ENCODE results near the gene CRIM1.

CRIM1 gene

DNA sequence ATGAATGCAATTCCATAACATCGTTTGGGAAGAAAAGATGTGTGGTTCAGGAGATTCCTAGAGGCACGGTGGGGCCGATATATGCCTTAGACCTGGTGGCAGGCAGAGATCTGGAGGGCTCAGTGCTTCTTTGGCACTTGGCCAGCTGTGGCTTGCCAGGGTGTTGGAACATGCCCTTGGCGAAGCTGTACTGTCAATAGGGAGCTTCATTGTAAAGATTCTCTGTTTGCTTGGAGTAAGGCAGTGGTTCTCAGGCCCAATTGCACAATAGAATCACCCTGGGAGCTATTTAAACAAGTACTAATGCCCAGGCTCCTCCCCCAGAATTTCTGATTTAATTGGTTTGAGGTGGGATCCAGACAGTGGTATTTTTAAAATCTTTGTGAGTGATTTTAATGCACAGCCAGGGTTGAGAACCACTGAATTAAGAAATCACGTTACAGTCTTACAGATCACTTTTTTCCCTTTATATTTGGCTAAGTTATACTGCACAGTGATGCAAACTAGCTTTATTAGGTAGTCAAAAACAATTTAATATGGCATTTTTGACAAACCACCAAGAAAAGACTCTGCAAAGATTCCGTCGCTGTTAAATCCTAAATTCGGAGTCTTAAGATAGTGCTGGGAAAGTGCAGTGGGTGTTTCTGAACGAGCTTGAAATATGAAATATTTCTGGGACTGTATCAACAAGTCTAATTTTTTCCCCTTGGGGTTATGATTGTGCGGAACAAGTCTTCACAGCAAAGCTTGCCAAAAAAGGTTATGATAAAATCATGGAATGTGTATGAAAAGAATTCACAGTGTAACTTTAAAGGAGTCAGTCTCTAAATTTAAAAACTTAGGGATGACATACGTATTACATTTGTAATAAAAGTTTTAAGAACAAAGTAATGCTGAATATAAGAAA, 78.0 kb downstream of the CRIM1 start:
- DNase-seq: no peak

DNA sequence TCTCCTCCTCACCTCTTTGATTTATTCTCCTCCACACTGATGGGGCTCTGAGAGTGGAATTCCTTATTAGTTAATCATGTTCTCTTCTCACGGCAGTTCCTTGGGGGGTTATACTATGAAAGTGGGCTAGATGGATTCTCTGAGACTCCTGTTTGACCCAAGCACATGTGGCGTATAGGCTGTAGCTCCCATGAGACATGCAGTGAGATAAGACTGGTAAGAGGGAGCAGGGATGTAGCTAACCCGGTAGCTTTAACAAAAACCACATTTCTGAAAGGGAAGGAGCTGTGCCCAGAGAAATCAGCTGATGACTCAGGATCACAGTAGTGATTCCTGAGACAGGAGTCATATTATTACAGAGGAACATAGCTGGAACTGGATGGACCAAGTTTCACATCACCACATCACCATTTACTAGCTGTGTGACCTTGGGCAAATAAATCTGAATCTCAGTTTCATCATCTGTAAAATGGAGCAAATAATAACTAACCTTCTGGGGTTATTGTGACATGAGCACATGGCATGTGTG, 82.9 kb downstream of the CRIM1 start:
- DNase-seq: no peak

DNA sequence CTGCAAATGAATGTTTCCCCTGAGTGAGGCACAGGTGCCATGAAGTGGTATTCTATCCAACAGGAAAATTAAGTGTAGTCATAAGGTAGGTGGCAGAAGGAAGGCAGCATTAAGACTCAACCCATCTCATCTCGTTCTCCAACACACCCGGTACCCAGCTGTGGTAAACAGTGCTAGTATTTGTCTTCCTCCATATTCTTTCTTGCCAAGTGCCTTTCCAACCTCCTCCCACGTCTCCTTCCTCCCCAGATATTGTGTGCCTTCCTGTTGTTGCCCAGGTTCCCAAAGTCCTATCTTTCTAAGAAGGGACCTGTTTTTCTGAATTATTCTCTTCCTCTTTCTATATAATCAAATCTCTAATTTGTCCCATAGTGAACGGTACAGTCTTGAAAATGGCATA, 83.5 kb downstream of the CRIM1 start:
- DNase-seq: no peak

DNA sequence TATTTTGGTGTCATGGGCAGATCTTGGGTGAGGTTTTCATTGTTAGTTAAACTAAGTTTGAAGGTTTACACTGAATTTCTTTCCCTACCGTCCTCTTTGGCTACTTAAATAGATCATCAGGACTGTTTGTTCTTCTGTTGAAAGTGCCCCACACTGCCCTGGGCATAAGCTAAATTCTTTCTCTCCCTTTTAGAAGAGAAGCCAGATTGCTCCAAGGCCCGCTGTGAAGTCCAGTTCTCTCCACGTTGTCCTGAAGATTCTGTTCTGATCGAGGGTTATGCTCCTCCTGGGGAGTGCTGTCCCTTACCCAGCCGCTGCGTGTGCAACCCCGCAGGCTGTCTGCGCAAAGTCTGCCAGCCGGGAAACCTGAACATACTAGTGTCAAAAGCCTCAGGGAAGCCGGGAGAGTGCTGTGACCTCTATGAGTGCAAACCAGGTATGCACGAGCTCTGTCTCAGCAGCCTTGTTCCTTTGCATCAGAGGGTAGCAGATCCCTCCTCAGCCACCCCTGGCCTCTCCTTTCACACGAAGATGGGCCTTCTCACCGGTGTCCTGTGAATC, 85.6 kb downstream of the CRIM1 start:
- no peak for DNase-seq

DNA sequence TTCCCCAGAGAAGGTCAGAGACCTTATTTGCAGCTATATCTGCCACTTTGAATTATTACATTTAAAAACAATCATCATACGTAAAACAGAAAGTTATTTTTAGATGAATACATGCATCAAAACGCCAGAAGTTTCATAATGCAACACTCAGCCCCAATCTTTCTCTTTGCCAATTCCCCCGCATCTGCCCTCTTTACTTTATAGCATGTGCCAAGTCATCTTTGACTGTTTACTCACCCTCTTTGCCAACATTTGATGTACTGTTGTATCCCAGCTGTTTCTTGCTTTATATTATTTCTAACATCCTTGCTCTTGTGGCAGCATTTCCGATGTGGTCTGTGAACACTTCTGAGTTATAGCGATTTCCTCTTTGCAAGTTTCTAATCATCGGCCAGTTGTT, 86.2 kb downstream of the CRIM1 start:
- no peak for DNase-seq

DNA sequence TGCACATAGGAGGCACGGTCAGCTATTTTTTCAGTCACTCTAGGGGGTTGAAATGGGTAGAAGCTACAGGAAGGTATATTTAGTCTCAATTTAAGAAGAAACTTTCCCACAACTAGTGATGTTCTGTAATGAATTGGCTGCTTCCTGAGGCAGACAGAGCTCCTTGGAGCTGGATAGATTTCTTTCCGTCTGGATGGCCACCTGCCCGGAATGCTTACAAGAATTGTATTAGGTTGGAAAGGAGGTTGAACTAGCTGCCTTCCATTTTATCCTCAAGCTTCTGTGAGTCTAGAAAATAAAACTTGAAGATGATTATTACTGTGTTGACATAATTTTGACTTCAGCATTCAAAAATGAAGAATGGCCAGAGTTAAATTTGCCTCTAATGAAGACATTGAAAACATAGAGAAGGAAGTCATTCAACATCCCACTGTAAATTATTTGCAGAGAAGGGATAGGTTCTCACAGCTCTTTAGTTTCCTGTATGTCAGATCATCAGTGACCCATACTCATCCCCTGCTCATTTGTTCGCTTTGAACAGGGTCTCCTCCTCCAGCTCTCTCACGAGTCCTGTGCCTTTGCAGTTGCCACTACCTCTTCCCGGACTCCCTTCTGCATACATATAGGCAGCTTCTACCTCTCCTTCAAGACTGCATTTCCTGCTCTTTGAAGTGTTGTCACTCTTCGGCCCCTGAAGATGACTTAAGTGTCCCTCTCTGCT, 88.8 kb downstream of the CRIM1 start:
- no peak for DNase-seq

DNA sequence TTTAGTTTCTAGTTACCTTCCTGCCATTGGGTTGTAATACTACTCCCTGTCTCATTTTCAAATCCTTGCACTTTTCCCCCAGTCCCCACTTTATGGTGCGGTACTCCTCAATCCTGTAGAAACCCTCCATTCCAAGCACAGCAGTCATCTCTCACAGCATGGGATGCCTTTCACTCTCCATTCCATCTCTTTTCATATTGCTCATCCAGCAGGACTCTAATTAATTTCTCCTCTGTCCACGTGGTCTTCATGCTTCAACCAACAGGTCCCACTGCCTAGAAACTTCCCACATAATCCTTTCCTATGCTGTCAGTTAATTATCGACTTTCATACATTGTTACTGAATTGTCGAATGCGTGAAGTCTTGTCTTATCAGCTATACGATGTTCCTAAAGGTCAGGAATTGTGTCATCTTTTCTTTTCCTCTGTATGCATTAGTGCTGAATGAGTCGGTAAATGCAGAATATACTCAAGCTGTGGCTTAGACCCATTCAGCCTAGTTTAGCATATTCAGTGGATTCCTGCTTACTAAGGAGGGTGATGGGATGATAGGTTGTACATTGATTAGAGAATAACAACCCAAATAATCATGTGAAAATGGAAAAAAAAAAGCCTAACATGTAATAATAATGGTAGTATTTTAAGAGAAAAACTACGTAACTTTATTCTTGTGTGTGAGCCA, 89.7 kb downstream of the CRIM1 start:
- no peak for DNase-seq

DNA sequence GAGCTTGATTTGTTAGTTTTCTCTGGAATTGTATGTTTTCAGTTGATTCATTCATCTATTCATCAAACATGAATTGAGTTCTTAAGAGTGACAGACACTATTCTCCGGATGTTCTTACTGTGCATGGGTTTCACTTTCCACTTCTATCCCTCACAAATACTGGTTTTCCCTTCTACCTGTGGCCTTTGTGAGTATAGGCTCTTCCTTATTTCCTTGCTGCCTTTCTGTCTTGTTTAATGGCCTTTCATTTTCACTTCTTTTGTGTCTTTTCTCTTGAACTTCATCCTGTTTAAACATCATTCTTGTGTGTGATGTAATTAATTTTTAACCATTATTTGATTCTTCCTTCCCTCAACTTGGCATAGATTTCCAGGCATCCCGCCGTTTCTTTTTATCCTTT, 90.7 kb downstream of the CRIM1 start:
- DNase-seq: no peak

DNA sequence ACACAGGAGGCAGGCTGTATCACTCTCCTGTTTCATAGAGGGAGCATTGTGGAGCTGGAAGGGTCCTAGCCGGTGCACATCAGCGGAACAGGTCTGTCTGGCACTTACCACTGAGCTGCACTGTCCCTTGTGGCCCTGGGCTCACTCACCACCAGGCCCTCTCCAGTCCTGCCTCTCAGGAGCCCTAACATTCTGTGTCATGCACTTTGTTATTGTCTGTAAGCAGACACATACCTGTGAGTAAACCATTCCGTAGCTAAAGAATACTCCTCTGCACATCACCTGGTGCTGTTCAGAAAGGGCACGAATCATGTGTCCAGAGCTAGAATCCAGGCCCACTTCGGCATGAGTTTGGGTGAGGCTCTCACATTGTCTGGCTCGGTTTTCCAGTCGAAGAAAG, 93.6 kb downstream of the CRIM1 start:
- no peak for DNase-seq

DNA sequence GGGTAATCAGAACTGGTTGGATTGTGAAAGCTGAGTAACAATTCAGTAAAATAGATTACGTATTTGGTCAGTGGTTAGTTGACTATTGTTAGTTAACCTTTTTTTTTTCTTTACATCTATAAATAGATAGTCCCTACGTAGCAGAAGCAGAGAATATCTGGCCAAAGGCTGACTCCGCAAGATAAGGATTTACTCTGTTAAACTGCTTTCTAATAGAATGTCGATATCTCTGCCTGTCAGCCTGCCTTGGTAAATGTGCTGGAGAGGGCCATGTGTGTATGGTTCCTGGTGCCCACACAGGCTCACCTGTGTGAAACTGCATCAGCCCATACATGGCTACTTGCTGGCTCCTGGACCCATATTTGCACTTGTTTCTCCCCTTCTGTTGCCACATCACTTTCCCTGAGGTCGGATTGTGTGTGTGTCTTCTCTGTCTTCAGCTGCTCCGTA, 94.4 kb downstream of the CRIM1 start:
- no peak for DNase-seq

DNA sequence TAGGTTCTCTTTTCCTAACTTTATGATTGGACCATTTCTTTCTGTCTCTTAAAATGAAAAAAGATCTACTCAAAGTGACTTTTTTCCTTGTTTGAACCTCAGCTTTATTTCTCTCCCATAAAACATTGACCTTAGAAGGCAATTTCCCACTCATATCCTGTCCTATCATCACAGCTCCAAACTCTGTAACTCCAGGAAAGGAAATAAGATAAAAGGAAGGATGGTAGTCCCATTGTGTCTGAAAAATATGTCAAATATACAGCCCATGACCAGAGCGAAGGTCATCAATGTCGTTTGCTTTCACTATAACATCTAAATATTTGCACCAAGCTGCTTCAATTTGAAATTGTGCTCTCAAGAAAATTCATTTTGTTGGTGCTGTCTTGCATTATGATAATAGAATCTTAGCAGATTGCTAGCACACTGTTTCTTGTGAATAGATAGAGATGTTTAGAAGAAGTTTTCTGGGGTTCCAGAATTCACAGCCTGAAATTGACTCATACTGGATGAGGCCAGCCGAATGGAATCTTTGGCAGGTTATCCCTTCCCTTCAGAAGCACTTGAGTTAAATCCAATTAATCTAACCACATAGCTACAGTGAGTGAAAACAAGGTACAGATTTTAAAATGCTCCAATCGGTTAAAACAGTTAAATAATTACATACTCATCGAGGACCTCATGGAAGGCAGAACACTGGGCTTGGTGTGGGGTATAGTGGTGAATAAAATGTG, 95.1 kb downstream of the CRIM1 start:
- no peak for DNase-seq

DNA sequence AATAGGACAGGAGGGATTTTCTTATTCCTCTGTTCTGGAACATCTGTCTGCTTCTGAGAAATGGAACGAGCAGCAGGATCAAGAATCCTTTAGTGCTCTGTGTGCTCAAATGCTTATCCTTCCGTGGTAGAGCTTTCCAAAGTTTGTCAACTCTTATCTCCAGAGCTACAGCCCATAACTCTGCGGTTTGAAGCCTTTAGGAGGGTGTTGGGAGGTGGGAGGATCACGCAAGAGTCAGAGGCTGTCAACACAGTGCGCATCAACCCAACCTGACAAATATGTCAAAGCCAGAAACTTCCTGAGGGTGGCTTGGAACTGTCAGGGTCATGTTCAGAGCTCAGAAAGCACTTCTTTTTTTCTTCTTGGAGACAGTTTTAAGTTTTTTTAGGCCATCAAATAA, 95.9 kb downstream of the CRIM1 start:
- DNase-seq: no peak

DNA sequence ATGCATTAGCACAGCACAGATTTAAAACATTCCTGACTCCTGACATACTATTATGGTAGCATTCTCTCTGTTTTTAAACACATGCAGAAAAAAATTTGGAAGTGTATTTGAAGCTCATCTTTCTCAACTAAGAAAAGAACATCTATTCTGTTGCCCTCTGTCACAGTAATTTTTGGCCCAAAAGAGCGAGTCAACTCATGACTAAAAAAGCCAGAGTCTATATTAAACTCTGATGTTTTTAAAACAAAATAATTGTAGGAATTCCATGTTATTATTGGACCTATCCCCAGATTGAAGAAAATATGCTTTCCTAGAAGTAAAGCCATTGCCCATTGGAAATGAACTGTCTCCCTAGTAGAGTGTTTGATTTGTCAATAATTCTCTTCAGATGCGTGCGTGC, 96.7 kb downstream of the CRIM1 start:
- no peak for DNase-seq

DNA sequence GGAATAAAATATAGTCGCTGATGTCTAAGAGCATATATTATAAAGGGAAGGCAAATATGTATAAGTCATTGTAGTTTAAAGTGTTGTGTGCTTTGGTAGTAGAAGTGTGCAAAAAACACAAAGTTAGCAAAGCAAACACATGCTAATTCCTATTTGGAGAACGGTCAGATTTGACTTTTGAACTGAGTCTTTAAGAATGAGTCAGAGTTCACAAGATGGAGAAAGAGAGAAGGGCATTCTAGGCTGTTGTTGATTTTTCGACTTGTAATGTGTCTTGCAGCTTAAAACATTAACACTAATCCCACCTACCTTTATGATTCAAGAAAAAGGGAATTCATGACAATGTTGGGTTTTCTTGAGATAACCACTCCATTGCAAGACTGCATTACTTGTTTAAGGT, 98.1 kb downstream of the CRIM1 start:
- DNase-seq: no peak

DNA sequence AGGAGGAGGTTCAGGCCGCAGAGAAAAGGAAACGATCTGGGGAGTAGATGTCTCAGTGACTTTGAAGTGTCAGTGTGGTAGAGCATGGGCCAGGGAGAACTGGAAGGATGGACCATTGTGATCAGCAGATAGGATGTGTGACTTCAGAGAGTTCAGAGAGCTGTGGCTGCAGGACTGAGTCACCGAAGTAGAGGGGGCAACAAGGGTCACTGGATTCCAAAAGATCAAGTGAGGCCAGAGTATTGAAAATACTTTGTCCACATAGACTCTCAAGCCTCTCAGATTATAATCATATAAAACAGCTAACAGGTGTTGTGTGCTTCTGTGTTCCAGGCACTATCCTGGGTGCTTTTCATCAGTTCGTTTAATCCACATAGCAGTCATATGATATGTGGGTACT, 99.4 kb downstream of the CRIM1 start:
- DNase-seq: no peak

DNA sequence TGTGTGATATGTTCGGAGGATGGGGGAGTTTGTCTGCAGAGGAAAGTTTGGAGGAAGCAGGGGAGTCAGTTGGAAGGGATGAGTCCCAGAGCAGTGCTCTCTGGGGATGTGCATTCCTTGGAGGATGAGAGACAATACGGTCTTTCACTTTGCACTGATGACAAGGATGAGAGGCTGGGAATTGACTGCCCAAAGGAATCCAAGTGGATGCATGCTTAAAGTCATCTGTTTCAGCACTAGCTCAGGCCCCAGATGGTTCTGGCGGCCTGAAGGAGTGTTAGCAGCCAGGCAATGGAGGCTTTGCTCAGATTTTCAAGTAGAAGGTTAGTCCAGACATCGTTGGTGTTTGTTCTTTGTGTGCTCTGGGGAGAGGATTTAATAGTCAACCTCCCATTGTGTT, 100.2 kb downstream of the CRIM1 start:
- no peak for DNase-seq

DNA sequence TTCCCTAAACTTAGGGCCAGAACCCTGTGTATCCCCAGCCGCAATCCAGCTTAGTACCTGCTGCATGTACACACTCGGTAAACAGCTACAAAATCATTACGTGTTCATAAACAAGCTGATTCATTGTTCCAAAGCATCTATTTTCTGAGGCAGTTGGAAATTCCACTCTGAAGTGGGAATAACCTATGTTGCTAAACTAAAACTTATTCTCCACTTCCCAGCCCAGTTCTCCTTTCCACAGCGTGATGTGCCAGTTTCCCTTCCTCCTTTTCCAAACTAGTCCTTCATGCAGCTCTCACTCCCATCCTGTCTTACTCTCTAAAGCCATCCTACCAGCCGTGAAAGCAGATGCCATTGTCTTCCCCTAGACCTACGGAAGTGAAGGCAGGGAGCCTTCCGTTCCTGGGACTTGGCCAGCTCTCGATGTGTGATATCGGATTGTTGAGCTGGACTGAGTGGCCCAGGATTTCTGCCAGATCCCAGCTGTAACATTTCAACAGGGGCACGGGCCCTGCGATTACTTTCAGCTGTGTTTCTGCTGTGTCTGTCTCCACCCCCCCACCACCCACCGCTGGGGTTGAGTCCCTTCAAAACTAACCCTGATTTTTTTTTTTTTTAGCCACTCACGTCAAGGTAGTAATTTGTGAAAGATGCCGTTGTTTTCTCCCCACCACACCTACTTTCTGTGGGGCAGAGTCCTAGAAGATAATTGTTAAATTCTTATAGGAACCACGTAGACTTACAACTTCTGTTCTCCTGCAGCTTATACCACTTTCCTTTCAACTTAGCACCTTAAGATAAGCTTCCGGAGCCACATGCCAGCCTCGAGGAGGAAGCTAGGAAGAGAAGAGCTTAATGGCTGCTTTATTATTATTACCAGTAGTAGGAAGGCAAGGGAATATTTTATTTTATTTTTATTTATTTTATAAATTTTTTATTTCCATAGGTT, 100.9 kb downstream of the CRIM1 start:
- DNase-seq: no peak

DNA sequence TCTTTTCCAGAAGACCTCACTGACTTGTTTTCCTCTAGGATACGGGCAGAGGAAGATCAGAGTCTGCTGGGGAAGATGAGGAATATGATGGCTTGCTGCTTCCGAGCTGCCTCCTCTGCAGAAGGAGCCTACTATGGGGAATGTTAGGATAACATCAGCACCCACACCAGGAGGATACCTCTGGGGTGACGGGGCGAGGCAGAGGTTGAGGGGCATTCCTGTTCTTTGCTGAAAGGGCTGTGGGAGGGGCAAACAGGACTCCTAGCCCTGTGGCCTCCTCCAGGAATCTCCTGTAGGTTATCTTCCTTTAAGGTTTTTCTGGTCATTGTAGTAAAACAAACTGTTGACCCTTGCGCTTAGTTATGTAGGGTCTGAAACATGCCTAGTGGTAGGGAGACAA, 102.5 kb downstream of the CRIM1 start:
- no peak for DNase-seq

DNA sequence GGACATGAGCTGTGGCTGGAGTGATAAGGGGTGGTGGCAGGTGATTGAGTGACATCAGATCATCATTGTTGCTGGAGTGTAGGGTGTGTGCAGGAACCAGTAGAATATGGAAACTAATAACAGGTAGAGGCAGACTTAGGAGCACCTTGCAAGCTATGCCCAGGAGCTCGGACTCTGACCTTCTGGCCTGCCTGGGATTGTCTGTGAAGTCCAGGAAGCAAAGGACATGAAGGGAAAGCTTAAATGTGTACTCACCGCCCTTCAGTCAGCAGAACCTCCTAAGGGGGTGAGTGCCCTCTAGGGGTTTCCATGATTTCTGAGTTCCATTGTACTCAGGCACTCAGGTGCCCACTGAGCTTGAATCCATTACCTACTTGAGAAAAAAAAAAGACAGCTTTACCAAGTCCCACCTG, 104.2 kb downstream of the CRIM1 start:
- no peak for DNase-seq

DNA sequence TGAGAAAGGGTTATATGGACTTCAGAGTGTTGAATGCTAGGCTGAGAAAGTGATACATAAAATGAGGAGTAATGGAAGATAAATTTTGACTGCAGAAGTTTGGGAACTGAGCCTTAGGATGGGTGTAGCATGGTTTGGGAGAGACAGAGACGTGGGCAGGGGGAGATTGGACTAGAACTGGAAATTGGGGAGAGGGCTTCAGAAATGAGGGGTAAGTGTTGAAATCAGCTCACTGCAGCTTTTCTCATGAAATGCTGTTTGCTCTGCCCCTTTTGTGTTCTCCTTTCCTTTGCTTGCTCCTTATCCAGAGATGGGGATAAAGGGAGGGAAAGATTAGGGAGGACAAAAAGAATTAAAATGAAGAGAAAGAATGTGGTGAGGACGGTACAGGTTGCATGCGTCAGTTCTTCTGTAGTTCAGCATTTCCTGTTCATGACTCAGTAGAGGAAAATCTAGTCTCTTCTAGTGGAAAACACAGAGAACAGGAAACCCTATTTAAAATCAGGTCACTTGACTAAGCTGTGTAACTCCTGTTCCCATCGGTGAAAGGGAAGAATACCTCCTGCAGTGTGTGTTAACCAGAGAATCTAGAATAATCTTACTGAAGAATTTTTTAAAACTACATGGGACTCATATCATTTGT, 105.6 kb downstream of the CRIM1 start:
- DNase-seq: no peak
